ENCODE data around the gene ZFYVE9. TPM values are rescaled to one million over a fixed set of nuclear protein-coding genes. Genes with fewer than 3 reads are reported as not detected.

Gene ZFYVE9
- total RNA-seq, 4 donors from 2014 or later: 22.8 to 37.0 (median 28.2) TPM

DNA sequence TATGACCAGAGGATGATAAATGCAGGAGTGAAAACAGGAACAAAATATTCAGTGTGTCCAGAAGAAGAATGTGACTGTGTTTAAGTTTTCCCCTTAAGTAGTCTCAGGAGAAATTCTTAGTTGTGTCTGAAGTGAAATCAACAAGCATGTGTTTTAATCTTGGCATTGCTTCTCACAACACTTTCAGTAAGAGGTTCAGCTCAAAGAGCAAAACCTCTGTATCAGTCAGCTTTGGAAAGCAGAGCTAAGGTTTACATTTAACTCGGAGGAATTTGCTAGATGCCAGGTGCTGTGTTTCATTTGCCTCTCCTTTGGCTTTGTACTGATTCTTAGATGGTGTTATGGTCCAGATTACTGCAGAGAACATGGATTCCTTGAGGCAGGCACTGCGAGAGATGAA, 195.6 kb downstream of the ZFYVE9 start:
- 78% methylated on average over 2 of the region's 2 CpGs; no CpG with 5 or more reads in 1 of the 2 donors for WGBS, 2 donors (ENCODE audit: low coverage in 1 of 2)
- in situ Hi-C loops (cut with MboI; ENCODE audit: low pct_ligation_motif_present in 1 of 4, low pct_unique_long_range_greater_than_20kb in 1 of 4, low sequenced_read_pairs in 3 of 4): no loop called here

DNA sequence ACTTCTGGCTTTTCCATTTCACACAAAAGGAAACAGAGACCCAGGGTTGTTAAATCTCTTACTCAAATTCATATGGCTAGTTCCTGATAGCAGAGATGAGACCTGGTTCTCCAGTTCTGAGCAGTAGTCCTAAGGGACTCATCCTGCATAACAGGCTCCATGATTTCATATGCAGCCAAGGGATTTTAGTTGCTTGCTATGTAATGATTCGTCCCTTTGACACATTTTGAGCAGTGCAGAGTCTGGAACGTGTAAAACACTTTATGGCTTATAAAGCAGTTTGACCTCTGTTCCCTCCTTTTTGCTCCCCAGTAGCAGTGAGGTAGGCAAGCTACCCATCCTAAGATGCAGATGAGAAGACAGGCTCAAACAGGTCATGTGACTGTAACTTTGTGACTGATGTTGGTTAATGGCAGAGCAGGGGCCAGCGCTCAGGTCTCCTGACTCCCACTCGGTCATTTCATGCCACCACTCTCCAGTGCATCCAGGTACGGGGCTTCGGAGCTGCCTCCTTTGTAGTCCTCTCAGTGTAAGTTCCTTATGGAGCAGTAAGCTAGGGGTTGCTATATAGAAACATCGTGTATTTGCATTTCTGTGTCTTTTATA, 199.9 kb downstream of the ZFYVE9 start:
- DNase-seq: no peak
- in situ Hi-C loops (cut with MboI; ENCODE audit: low pct_ligation_motif_present in 1 of 4, low pct_unique_long_range_greater_than_20kb in 1 of 4, low sequenced_read_pairs in 3 of 4) (no loop called here), intact Hi-C loops (cut with DNase I; ENCODE audit: low total_unique reads) (no loop called here)
- Histone ChIP-seq H3K36me3 (no peaks in the 10 kb centered on the region), H3K27me3 (no peaks in the 10 kb centered on the region), H3K9me3 (no peaks in the 10 kb centered on the region), H3K27ac (no peak overlapping the region), H3K4me3 (no peak overlapping the region), H3K4me1 (no peaks in the 10 kb centered on the region)
- 79 to 94% methylated on average over 5 to 6 of the region's 7 CpGs for WGBS, 2 donors (ENCODE audit: low coverage in 1 of 2)
- no peak for TF ChIP-seq EP300 (IDR thresholded peaks at IDR 0.05; ENCODE audit: low read depth)
- TF ChIP-seq POLR2A (IDR thresholded peaks at IDR 0.05): no peak
- TF ChIP-seq CTCF (IDR thresholded peaks at IDR 0.05): no peak
- TF ChIP-seq POLR2AphosphoS5 (IDR thresholded peaks at IDR 0.05): no peak

More for the DNA sequence above, 195.6 kb downstream of the ZFYVE9 start:
- H3K9me3 ChIP-seq: no peaks in the 10 kb centered on the region
- DNase-seq: no peak
- H3K36me3 ChIP-seq: no peaks in the 10 kb centered on the region
- no peaks in the 10 kb centered on the region for H3K4me1 ChIP-seq
- TF ChIP-seq POLR2AphosphoS5 (IDR thresholded peaks at IDR 0.05): no peak
- TF ChIP-seq EP300 (IDR thresholded peaks at IDR 0.05; ENCODE audit: low read depth): no peak
- no peak for TF ChIP-seq POLR2A (IDR thresholded peaks at IDR 0.05)
- no peak for TF ChIP-seq CTCF (IDR thresholded peaks at IDR 0.05)
- H3K4me3 ChIP-seq: no peak overlapping the region
- intact Hi-C loops (cut with DNase I; ENCODE audit: low total_unique reads): no loop called here
- H3K27me3 ChIP-seq: no peaks in the 10 kb centered on the region
- H3K27ac ChIP-seq: no peak overlapping the region

DNA sequence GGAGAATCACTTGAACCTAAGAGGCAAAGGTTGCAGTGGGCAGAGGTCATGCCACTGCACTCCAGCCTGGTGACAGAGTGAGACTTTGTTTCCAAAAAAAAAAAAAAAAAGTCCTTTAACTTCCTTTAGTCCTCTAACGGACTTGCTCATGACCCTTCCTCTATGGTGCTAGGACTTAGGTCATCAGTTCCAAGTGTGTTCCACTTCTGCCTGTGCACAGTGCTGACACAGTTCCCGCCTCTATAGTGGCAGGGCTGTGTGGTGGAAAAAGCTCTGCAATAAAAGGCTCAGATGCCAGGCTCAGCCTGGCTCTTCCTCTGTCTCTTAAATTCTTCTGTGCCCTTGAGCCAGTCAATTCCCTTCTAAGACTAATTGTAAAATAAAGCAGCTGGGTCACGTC, 202.1 kb downstream of the ZFYVE9 start:
- DNase-seq: no peak
- H3K4me1 ChIP-seq: no peaks in the 10 kb centered on the region
- TF ChIP-seq CTCF (IDR thresholded peaks at IDR 0.05) (no peak), POLR2A (IDR thresholded peaks at IDR 0.05) (no peak), POLR2AphosphoS5 (IDR thresholded peaks at IDR 0.05) (no peak), EP300 (IDR thresholded peaks at IDR 0.05; ENCODE audit: low read depth) (no peak)
- in situ Hi-C loops (cut with MboI; ENCODE audit: low pct_ligation_motif_present in 1 of 4, low pct_unique_long_range_greater_than_20kb in 1 of 4, low sequenced_read_pairs in 3 of 4) (no loop called here), intact Hi-C loops (cut with DNase I; ENCODE audit: low total_unique reads) (no loop called here)
- WGBS, 2 donors (ENCODE audit: low coverage in 1 of 2): 82 to 100% methylated on average over 1 to 3 of the region's 3 CpGs
- H3K27me3 ChIP-seq: no peaks in the 10 kb centered on the region
- H3K27ac ChIP-seq: no peak overlapping the region
- no peaks in the 10 kb centered on the region for H3K36me3 ChIP-seq
- no peak overlapping the region for H3K4me3 ChIP-seq
- H3K9me3 ChIP-seq: no peaks in the 10 kb centered on the region

GRCh38 chr1:52345252-52345651, 203.4 kb downstream of the ZFYVE9 start:
- in situ Hi-C loops (cut with MboI; ENCODE audit: low pct_ligation_motif_present in 1 of 4, low pct_unique_long_range_greater_than_20kb in 1 of 4, low sequenced_read_pairs in 3 of 4): no loop called here
- H3K4me3 ChIP-seq: no peak overlapping the region
- no peaks in the 10 kb centered on the region for H3K27me3 ChIP-seq
- no peaks in the 10 kb centered on the region for H3K9me3 ChIP-seq
- intact Hi-C loops (cut with DNase I; ENCODE audit: low total_unique reads): no loop called here
- TF ChIP-seq CTCF (IDR thresholded peaks at IDR 0.05) (no peak), EP300 (IDR thresholded peaks at IDR 0.05; ENCODE audit: low read depth) (no peak), POLR2AphosphoS5 (IDR thresholded peaks at IDR 0.05) (no peak), POLR2A (IDR thresholded peaks at IDR 0.05) (no peak)
- H3K27ac ChIP-seq: no peak overlapping the region
- H3K36me3 ChIP-seq: peaks cover 0 to 2% (median 0%) of the 10 kb centered on the region in 4 donors
- no peaks in the 10 kb centered on the region for H3K4me1 ChIP-seq
- 76 to 100% methylated on average over 1 to 2 of the region's 2 CpGs for WGBS, 2 donors (ENCODE audit: low coverage in 1 of 2)
- no peak for DNase-seq

Measured in transverse colon (tissue), 4 donors.